Forelimb muscle (tissue), 1 donor: ENCODE results near the gene DMD. TPM values are rescaled to one million over a fixed set of nuclear protein-coding genes. Genes with fewer than 3 reads are reported as not detected.

Experiments
- DNase-seq: peaks from one replicate; pipeline ENCODE4 v3.0.0-alpha.2; 2013; ENCODE audit warnings: low read depth
- polyA plus RNA-seq: library from polyadenylated mRNA; unstranded; fragments of 120-200 nt; gene quantifications from one replicate; pipeline ENCODE4 v1.2.1, GENCODE V29; 2013; ENCODE audit not compliant: insufficient read length

Gene DMD
- polyA plus RNA-seq, 1 donor = 100 TPM

- no peak for DNase-seq
Observed at GRCh38 chrX:33041141-33041540, 170.2 kb downstream of the DMD start.

DNA sequence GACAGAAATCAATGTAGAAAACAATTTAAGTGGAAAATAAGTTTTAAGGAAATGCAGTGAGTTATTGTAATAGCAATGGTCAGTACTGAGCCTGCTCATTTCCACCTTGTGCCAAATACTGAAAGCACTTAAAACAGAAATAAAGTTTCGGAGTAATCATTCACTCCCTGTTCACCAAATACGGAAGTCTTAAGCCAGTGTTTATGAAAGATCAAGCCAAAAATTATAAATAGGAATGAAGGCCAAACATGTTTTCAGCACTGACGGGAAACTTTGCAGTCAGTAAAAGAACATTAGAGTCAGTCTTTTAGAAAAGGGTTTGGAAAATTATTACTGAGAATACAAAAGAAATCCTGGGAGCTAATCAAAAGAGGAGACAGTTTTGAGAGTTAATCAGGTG is 178.6 kb downstream of the DMD start:
- DNase-seq = peak; percentile 5

GRCh38 chrX:33014949-33015348 is 196.4 kb downstream of the DMD start:
- no peak for DNase-seq

DNA sequence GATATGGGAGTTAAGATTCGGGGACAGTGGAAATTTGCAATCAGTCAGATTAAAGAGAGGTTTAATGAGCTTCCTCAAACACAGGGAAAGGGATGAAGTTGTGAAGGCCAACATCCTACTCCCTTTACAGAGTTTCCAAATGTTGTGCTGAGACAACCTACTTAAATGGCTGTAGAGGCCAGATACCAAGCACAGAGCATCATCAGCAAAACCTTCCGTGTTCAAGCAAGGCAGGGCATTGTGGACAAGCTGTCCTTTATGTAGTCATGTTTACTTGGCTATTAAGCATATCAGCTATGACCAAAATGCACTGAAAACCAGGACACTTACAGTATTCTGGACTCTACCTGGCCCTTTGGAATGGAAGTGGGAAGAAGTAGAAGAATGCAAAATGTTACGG is 197.3 kb downstream of the DMD start:
- DNase-seq = no peak

GRCh38 chrX:33001107-33001506 is 210.2 kb downstream of the DMD start:
- no peak for DNase-seq

- no peak for DNase-seq
Observed at GRCh38 chrX:32998776-32999175, 212.6 kb downstream of the DMD start.

DNA sequence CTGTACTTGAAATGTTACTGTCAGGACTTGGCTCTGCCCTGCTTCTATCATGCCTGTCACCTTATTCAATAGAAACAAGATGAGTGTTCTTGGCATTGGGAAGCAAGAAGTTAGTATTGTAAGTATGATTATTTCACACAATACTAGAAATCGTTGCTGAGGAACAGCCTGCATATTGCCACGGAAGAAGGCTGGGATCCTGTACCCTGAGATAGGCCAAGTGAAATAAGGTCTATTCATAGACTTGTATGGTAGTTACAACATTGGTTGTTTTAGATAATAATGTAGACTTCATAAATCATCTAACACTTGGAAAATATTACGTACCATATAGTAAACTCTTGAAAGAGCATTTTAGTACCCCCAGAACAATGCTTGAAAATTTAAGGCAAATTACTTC is 215.9 kb downstream of the DMD start:
- DNase-seq = no peak

DNA sequence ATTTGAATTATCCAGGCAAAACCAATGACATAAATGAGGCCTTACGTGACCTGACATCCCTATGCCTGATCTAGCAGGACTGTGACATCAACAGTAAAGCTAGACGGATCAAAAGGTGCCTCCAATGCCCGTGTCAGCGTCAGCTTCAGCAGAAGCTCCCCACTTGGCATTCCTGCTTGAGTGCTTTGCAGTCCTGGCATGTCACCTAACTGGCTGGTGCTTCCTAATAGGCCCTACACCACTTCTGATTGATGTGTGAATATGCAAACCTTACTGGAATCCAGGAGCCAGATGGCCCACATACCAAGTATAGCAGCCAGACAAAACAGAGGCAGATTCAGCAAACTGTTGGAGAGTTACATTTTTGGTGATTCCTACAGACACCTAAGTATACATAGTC is 224.2 kb downstream of the DMD start:
- DNase-seq = no peak

DNA sequence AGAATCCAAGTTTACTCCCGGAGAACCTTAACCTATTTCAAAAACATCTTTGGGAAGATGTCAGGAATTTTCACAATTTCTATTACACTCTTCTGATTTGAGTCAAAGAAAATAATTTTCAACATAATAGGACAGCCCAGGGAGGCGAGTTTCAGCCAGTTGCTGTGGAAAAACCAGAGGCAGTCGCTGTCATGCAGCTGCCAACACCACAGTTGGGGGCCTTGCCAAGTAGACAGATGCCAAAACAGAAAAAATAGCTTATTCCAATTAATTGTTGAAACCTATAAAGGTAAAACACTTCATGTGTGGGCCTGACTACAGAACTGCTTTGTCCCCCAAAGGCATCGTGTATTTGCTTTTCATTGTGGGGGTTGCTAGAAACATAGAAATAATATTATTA is 225.8 kb downstream of the DMD start:
- no peak for DNase-seq

GRCh38 chrX:32966821-32967355 is 244.5 kb downstream of the DMD start:
- DNase-seq = no peak

- no peak for DNase-seq
Observed at GRCh38 chrX:32954125-32954524, 257.2 kb downstream of the DMD start.

GRCh38 chrX:32948130-32948529 is 263.2 kb downstream of the DMD start:
- DNase-seq = no peak

DNA sequence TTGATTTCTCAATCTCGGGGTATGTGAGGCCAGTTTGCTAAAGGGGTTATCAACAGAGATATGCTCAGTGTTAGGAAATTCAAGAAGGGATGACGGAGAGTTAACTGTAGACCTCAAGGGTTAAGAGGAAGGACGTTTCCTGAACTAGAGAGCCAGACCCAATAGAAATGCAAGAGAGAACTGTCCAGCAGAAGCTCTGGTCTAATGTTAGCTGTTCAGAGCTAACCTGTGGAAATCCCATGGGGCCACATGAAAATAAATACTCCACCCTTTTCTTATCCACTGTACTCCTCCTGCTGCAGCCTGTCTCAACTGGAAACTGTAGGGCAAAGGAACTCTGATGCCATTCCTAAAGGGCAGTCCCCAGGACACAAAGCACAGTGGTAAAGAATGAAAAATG is 274.3 kb downstream of the DMD start:
- DNase-seq = no peak

DNA sequence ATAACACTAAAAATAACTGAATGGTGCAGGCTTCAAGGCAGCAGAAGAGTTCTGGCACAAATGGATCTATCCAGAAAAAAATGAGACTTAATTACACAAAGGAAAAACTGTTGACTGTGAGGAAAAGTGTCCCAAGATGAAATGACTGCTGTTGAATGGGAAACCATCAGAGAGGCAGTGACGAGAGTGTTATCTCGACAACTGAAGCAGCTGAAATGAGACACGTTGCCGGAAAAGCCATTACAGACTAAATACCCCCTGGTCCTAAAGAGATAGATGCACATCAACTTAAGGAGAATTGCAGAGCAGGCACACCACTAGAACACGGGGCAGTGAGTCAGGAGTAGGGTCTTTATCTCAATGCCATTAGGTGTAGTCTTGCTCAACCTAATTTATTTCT is 277.8 kb downstream of the DMD start:
- no peak for DNase-seq

DNA sequence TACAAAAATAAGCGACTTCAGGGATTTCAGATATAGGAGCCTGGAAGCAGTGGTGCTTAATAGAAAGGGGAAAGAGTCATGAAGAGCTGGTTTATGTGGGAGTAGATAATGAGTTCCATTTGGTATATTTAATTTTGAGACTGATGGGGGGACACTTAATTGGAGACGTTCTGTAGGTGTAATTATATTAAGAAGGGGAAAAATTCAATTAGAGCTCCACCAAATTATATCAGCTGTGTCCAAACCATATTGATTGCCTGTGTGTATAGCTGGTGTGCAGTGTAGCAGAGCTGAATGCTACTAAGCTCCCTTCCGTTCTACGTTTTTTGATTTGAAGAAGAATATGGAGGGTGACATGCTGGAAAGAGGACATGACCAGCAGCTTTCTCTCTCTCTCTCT is 282.3 kb downstream of the DMD start:
- DNase-seq = no peak

GRCh38 chrX:32896088-32896487 is 315.3 kb downstream of the DMD start:
- no peak for DNase-seq

DNA sequence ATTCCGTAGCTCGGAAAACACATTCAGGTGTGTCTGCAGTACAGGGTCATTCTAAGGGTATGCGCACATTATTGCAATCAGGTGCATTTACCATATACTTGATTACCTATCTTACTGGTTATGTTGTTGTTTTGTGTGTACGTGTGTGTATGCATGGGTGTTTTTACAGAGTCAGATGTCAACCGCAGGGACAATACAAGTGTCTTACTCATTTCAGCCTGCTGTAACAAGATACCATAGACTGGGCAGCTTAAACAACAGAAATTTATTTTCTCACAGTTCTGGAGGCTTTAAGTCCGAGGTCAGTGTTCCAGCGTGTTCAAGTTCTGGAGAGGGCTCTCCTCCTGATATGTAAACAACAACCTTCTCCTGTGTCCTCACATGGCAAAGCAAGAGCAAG is 316.7 kb downstream of the DMD start:
- DNase-seq = no peak

GRCh38 chrX:32893751-32894150 is 317.6 kb downstream of the DMD start:
- DNase-seq = no peak

- no peak for DNase-seq
Observed at GRCh38 chrX:32877592-32877991, 333.8 kb downstream of the DMD start.

DNA sequence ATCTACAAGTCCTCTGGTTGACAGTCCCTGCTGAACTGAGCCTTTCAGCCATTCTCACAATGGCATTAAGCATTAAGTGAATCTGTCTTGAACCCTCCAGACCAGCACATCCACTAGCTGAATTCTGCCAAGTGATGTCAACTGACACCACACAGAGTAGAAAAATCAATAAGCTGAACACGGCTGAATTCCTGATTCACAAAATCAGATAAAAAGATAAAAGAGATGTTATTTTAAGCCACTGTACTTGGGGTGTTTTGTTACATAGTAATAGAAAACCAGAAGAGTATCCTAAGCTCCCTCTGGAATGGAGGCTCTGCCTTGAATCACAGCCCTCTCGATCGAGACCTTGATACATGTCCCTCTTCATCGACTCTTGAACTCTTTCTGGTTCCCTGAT is 336.5 kb downstream of the DMD start:
- DNase-seq = no peak

GRCh38 chrX:32873786-32874185 is 337.6 kb downstream of the DMD start:
- DNase-seq = no peak

- no peak for DNase-seq
Observed at GRCh38 chrX:32871636-32872035, 339.7 kb downstream of the DMD start.

- no peak for DNase-seq
Observed at GRCh38 chrX:32868524-32868895, 342.8 kb downstream of the DMD start.

- DNase-seq = no peak
Observed at GRCh38 chrX:32867781-32868523, 343.4 kb downstream of the DMD start.
